Gastrocnemius medialis (tissue), 4 donors: ENCODE results near the gene ITPR1. TPM values are rescaled to one million over a fixed set of nuclear protein-coding genes. Genes with fewer than 3 reads are reported as not detected.

Experiments used
- ATAC-seq, 2 donors: fragments of 150-250 bp; one replicate each; pipeline ENCODE4 v1.9.1; 2016
- DNase-seq, 2 donors: peaks; one replicate each; pipeline ENCODE4 v3.0.0-alpha.2; 2019
- H3K27ac ChIP-seq, 4 donors: fragments of 200-600 bp; sonication (generic); 1 replicate in 1 of 4; 2 replicates in 3 of 4; pipeline ENCODE4 v1.5.1; 2016 to 2018; ENCODE audit warnings: mild to moderate bottlenecking in 2 of 4, moderate library complexity in 1 of 4
- H3K27me3 ChIP-seq, 3 donors: fragments of 200-600 bp; sonication (generic) in 2 of 3; 1 replicate in 1 of 3; 2 replicates in 2 of 3; pipeline versions ENCODE4 v1.5.1 to v1.6.0; 2016 to 2019; ENCODE audit warnings: mild to moderate bottlenecking in 1 of 3, moderate library complexity in 1 of 3
- H3K36me3 ChIP-seq, 2 donors: fragments of 200-600 bp; sonication (generic) in 1 of 2; one replicate each; pipeline ENCODE4 v1.5.1; 2017 to 2018
- H3K4me1 ChIP-seq, 2 donors: fragments of 200-600 bp; sonication (generic) in 1 of 2; one replicate each; pipeline ENCODE4 v1.5.1; 2016 to 2017; ENCODE audit warnings: mild to moderate bottlenecking in 2 of 2
- H3K4me3 ChIP-seq, 4 donors: fragments of 200-600 bp; sonication (generic) in 3 of 4; 1 replicate in 1 of 4; 2 replicates in 3 of 4; pipeline ENCODE4 v1.5.1; 2016 to 2019; ENCODE audit warnings: mild to moderate bottlenecking in 2 of 4
- H3K9me3 ChIP-seq, 3 donors: fragments of 200-600 bp; sonication (generic) in 2 of 3; 1 replicate in 1 of 3; 2 replicates in 2 of 3; pipeline ENCODE4 v1.5.1; 2016 to 2019
- CTCF ChIP-seq, 5 experiments: fragments of 450-650 bp in 3 of 5; fragments of 200-600 bp in 2 of 5; sonication (generic) in 2 of 5; IDR thresholded peaks in 4 of 5; conservative IDR thresholded peaks in 1 of 5; 1 replicate in 4 of 5; 2 replicates in 1 of 5; pipeline ENCODE4 v1.5.1; 2016 to 2019; ENCODE audit warnings: antibody characterized with exemption in 5 of 5, mild to moderate bottlenecking in 3 of 5, moderate library complexity in 3 of 5
- POLR2A ChIP-seq, 2 donors: fragments of 450-650 bp; IDR thresholded peaks; one replicate each; pipeline ENCODE4 v1.6.1; 2017; ENCODE audit warnings: antibody characterized with exemption in 2 of 2, mild to moderate bottlenecking in 2 of 2, moderate library complexity in 2 of 2
- in situ Hi-C, 4 donors: fragments of 200-750 bp; cut with MboI; loops; one replicate each; pipeline versions ENCODE4 v1.15.0 to v1.8.0; 2017; ENCODE audit warnings: low sequenced_read_pairs in 4 of 4
- intact Hi-C: fragments of 100-400 bp; cut with DNase I; formaldehyde crosslinking; loops from one replicate; pipeline ENCODE4 v1.15.1; 2023; ENCODE audit warnings: low total_unique reads
- total RNA-seq, 4 donors: library from RNA; depleted of rRNA; stranded (reverse); fragments of >200 nt; gene quantifications; one replicate each; pipeline versions ENCODE4 v1.1.0 to v1.2.3, GENCODE V29; 2016

The ITPR1 gene
- total RNA-seq, 4 donors from 2014 or later, result 5.5 to 21.7 (median 11.3) TPM

GRCh38 chr3:4755566-4755965, 262.4 kb downstream of the ITPR1 start:
- DNase-seq (no peak), ATAC-seq (no peak)
- no peak overlapping the region for H3K4me3 ChIP-seq
- TF ChIP-seq POLR2A (IDR thresholded peaks at IDR 0.05) (no peak), CTCF (IDR thresholded peaks at IDR 0.05 in 4 of 5, conservative IDR thresholded peaks at IDR 0.05 in 1 of 5) (no peak)
- intact Hi-C loops (no loop called here), in situ Hi-C loops (no loop called here)
- no peak overlapping the region for H3K27ac ChIP-seq
- no peaks in the 10 kb centered on the region for H3K36me3 ChIP-seq
- H3K27me3 ChIP-seq, result no peaks in the 10 kb centered on the region
- peaks cover 17 to 19% of the 10 kb centered on the region in 2 donors for H3K4me1 ChIP-seq
- H3K9me3 ChIP-seq, result no peaks in the 10 kb centered on the region

- no peaks in the 10 kb centered on the region for H3K27me3 ChIP-seq
- H3K4me1 ChIP-seq, result peaks cover 11 to 15% of the 10 kb centered on the region in 2 donors
- H3K9me3 ChIP-seq, result no peaks in the 10 kb centered on the region
- TF ChIP-seq CTCF (IDR thresholded peaks at IDR 0.05 in 4 of 5, conservative IDR thresholded peaks at IDR 0.05 in 1 of 5) (no peak), POLR2A (IDR thresholded peaks at IDR 0.05) (no peak)
- no peaks in the 10 kb centered on the region for H3K36me3 ChIP-seq
- H3K27ac ChIP-seq, result no peak overlapping the region
- no peak for ATAC-seq
- H3K4me3 ChIP-seq, result no peak overlapping the region
- in situ Hi-C loops, result no loop called here
- intact Hi-C loops, result no loop called here
- DNase-seq, result no peak
These were observed 263.1 kb downstream of the ITPR1 start for GRCh38 chr3:4756057-4756775.

- intact Hi-C loops (no loop called here), in situ Hi-C loops (no loop called here)
- TF ChIP-seq POLR2A (IDR thresholded peaks at IDR 0.05) (no peak), CTCF (IDR thresholded peaks at IDR 0.05 in 4 of 5, conservative IDR thresholded peaks at IDR 0.05 in 1 of 5) (no peak)
- H3K4me1 ChIP-seq, result peaks cover 3 to 7% of the 10 kb centered on the region in 2 donors
- no peak for DNase-seq
- H3K27ac ChIP-seq, result no peak overlapping the region
- no peak overlapping the region for H3K4me3 ChIP-seq
- H3K36me3 ChIP-seq, result no peaks in the 10 kb centered on the region
- H3K27me3 ChIP-seq, result no peaks in the 10 kb centered on the region
- no peaks in the 10 kb centered on the region for H3K9me3 ChIP-seq
- ATAC-seq, result no peak
These were observed 263.9 kb downstream of the ITPR1 start for GRCh38 chr3:4756855-4757574.

GRCh38 chr3:4757575-4758248, 264.6 kb downstream of the ITPR1 start:
- ATAC-seq (no peak), DNase-seq (no peak)
- TF ChIP-seq CTCF (IDR thresholded peaks at IDR 0.05 in 4 of 5, conservative IDR thresholded peaks at IDR 0.05 in 1 of 5) (no peak), POLR2A (IDR thresholded peaks at IDR 0.05) (no peak)
- intact Hi-C loops, result no loop called here
- in situ Hi-C loops, result no loop called here
- no peaks in the 10 kb centered on the region for H3K36me3 ChIP-seq
- no peaks in the 10 kb centered on the region for H3K9me3 ChIP-seq
- H3K4me1 ChIP-seq, result peaks cover 0 to 3% of the 10 kb centered on the region in 2 donors
- no peaks in the 10 kb centered on the region for H3K27me3 ChIP-seq
- no peak overlapping the region for H3K27ac ChIP-seq
- H3K4me3 ChIP-seq, result no peak overlapping the region
